ENCODE results near the gene DDB1. TPM values are rescaled to one million over a fixed set of nuclear protein-coding genes. Genes with fewer than 3 reads are reported as not detected.

The DDB1 gene
- total RNA-seq, 2 experiments from 2014 or later = 140 to 147 TPM

- Histone ChIP-seq H3K36me3 (ENCODE audit: insufficient read depth, low read length) (peaks cover 5% of the 10 kb centered on the region), H3K4me3 (ENCODE audit: low read length) (no peak overlapping the region), H3K27me3 (ENCODE audit: control insufficient read depth in 1 of 2, insufficient read depth in 2 of 2, low read length in 2 of 2) (no peaks in the 10 kb centered on the region), H3K9me3 (ENCODE audit: control insufficient read depth in 1 of 2, insufficient read depth in 1 of 2, low read length in 2 of 2) (no peaks in the 10 kb centered on the region), H3K4me1 (ENCODE audit: insufficient read depth, low read length) (peaks cover 44% of the 10 kb centered on the region), H3K27ac (ENCODE audit: low read depth in 1 of 2, low read length in 2 of 2) (peak overlapping the region; percentile 13 to 44)
- intact Hi-C loops (cut with DNase I, micrococcal nuclease) = loop anchor here (1.0 to 5.0 kb wide), 7 partner anchors 25 to 246 kb away; partner anchors contain the start of genes CYB561A3 (in 1 of the 2), SYT7 (in 1 of the 2), TMEM138 (in 1 of the 2) and TMEM216 (in 1 of the 2)
- peaks cover 38% of the 10 kb centered on the region for H3K4me1 Mint-ChIP-seq (ENCODE audit: low read depth)
- POLR2A ChIA-PET = interaction anchor here (0.6 to 4.4 kb wide), 12 partner anchors 13 to 430 kb away, joined by 3 to 45 read pairs (median 6); partner anchors contain the start of genes CPSF7, CYB561A3, PRPF19 and SDHAF2
- DNase-seq = peak; percentile 73 to 92 (median 80)
- peak; percentile 95 for TF ChIP-seq CTCF (IDR thresholded peaks at IDR 0.05)
- CTCF ChIA-PET = interaction anchor here (0.6 to 6.0 kb wide), 20 partner anchors 9 to 506 kb away, joined by 3 to 173 read pairs (median 6); partner anchors contain the start of genes CPSF7, CYB561A3, SDHAF2 and TMEM138
- H3K36me3 Mint-ChIP-seq (ENCODE audit: low read depth) = peaks cover 28% of the 10 kb centered on the region
- H3K4me3 Mint-ChIP-seq = peak overlapping the region; percentile 63
- no peaks in the 10 kb centered on the region for H3K27me3 Mint-ChIP-seq
- H3K27ac Mint-ChIP-seq = peak overlapping the region; percentile 86
- ATAC-seq (ENCODE audit: poor library complexity) = peak; percentile 65
- H3K9me3 Mint-ChIP-seq = no peaks in the 10 kb centered on the region
These were observed 3.4 kb upstream of the DDB1 start for GRCh38 chr11:61336171-61336935.

- Mint-ChIP-seq H3K36me3 (ENCODE audit: low read depth) (peaks cover 32% of the 10 kb centered on the region), H3K27me3 (no peaks in the 10 kb centered on the region), H3K4me3 (peak overlapping the region; percentile 34), H3K4me1 (ENCODE audit: low read depth) (peaks cover 48% of the 10 kb centered on the region), H3K9me3 (no peaks in the 10 kb centered on the region), H3K27ac (peak overlapping the region; percentile 95)
- no peaks in the 10 kb centered on the region for H3K9me3 ChIP-seq (ENCODE audit: control insufficient read depth in 1 of 2, insufficient read depth in 1 of 2, low read length in 2 of 2)
- CTCF ChIA-PET = interaction anchor here (0.6 to 6.0 kb wide), 6 partner anchors 8 to 100 kb away, joined by 3 to 173 read pairs (median 30); partner anchors contain the start of genes CYB561A3, TMEM138 and TMEM216
- H3K4me3 ChIP-seq (ENCODE audit: low read length) = no peak overlapping the region
- no peaks in the 10 kb centered on the region for H3K27me3 ChIP-seq (ENCODE audit: control insufficient read depth in 1 of 2, insufficient read depth in 2 of 2, low read length in 2 of 2)
- ATAC-seq (ENCODE audit: poor library complexity) = no peak
- POLR2A ChIA-PET = interaction anchor here (1.3 to 4.4 kb wide), 7 partner anchors 22 to 94 kb away, joined by 3 to 45 read pairs (median 35); partner anchors contain the start of genes CPSF7, CYB561A3, SDHAF2 and TMEM138
- no peak for DNase-seq
- H3K27ac ChIP-seq (ENCODE audit: low read depth in 1 of 2, low read length in 2 of 2) = no peak overlapping the region
- H3K36me3 ChIP-seq (ENCODE audit: insufficient read depth, low read length) = peaks cover 3% of the 10 kb centered on the region
- intact Hi-C loops (cut with DNase I, micrococcal nuclease) = loop anchor here (2.0 to 5.0 kb wide), 3 partner anchors 93 to 247 kb away; partner anchors contain the start of genes CPSF7 (in 1 of the 2) and SYT7 (in 1 of the 2)
- H3K4me1 ChIP-seq (ENCODE audit: insufficient read depth, low read length) = peaks cover 52% of the 10 kb centered on the region
- no peak for TF ChIP-seq CTCF (IDR thresholded peaks at IDR 0.05)
These were observed 2.4 kb upstream of the DDB1 start for GRCh38 chr11:61335355-61335710.

Measured in CD4-positive, alpha-beta T cell (primary cell).